Stimulated activated memory B cell treated with anti-CD40 and anti-IgM and Interleukin-4, amounts not matched to agents 10 μg/mL and 1 μg/mL and 100 μg/mL, for 72 hours (primary cell): ENCODE data around the gene CHEK2.
A peak's percentile ranks its signal among the peaks of the same experiment; 100 is the strongest.
"Not testable (repeated sequence)": the region's sequence is repeated elsewhere in the genome, so short reads cannot be mapped to it uniquely, and the experiment has no call there.

Source experiments
- ATAC-seq: fragments of 150-1000 bp; cut with Tn5 transposase; 2 replicates; pipeline ENCODE4 v1.10.0; 2021
- H3K27ac Mint-ChIP-seq: one replicate; pipeline ENCODE4 v1.8.0; 2022; ENCODE audit warnings: mild to moderate bottlenecking, mixed read lengths
- H3K27me3 Mint-ChIP-seq: one replicate; pipeline ENCODE4 v1.8.0; 2022; ENCODE audit warnings: mixed read lengths
- H3K36me3 Mint-ChIP-seq: one replicate; pipeline ENCODE4 v1.8.0; 2022; ENCODE audit warnings: mixed read lengths
- H3K4me1 Mint-ChIP-seq: one replicate; pipeline ENCODE4 v1.8.0; 2022; ENCODE audit warnings: mixed read lengths
- H3K4me3 Mint-ChIP-seq: one replicate; pipeline ENCODE4 v1.8.0; 2022; ENCODE audit warnings: mild to moderate bottlenecking, moderate library complexity, mixed read lengths
- H3K9me3 Mint-ChIP-seq: one replicate; pipeline ENCODE4 v1.8.0; 2022; ENCODE audit warnings: mixed read lengths

Gene CHEK2

DNA sequence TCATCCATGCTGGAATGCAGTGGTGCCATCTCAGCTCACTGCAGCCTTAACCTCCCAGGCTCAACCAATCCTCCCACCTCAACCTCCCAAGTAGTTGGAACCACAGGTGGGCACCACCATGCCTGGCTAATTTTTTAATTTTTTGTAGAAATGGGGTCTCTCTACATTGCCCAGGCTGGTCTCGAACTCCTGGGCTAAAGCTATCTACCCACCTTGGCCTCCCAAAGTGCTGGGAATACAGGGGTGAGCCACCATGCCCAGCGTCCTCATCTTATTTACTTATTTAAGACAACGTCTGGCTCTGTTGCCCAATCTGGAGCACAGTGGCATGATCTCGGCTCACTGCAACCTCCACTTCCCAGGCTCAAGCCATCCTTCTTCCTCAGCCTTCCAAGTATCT, 20.4 kb upstream of the CHEK2 start:
- H3K4me1 Mint-ChIP-seq: peaks cover 22% of the 10 kb centered on the region
- H3K27ac Mint-ChIP-seq, ATAC-seq, H3K27me3 Mint-ChIP-seq, H3K4me3 Mint-ChIP-seq, H3K9me3 Mint-ChIP-seq, H3K36me3 Mint-ChIP-seq: not testable (repeated sequence)

DNA sequence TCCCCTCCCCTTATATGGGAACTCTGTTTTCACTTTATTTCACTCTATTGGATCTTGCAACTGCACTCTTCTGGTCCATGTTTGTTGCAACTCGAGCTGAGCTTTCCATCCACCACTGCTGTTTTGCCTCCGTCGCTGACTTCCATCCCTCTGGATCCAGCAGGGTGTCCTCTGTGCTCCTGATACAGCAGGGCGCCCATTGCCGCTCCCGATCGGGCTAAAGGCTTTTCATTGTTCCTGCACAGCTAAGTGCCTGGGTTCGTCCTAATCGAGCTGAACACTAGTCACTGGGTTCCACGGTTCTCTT, 19.8 kb upstream of the CHEK2 start:
- no peaks in the 10 kb centered on the region for H3K9me3 Mint-ChIP-seq

DNA sequence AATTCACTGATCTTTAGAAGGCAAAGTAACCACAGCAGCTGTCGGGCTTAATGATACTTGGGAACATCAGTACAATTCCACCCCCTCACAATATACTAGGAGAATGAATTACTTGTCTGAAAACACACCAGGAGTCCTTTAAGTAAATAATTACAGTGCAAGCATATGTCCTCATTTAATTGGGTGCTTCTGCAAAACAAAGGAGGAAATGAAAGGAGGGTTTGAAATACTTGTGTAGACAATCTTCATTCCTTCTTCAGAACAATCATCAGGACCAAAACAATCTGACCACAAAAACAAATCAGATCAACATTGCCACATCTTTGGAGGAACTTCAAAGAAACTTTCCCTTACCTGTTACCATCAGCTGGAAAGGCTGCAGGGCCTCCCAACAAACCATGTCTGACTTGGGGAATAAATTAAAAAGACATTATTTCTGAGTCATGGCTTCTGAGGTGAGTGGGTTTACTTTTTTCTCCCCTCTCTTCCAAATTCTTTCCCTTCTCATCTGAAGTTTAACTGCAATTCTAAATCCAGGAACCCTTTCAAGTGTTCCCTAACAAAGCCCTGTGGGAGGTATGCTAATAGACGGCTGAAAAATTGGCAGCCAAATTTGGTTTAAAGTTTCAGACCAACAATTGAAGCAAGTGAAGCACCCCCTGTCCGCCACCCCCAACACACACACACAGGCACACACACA, 18.4 kb upstream of the CHEK2 start:
- Mint-ChIP-seq H3K36me3 (peaks cover 13% of the 10 kb centered on the region), H3K4me3 (peak overlapping the region; percentile 33), H3K9me3 (no peaks in the 10 kb centered on the region), H3K4me1 (peaks cover 22% of the 10 kb centered on the region), H3K27me3 (no peaks in the 10 kb centered on the region), H3K27ac (peak overlapping the region; percentile 72)
- peak; percentile 45 for ATAC-seq

More for the DNA sequence above, 19.8 kb upstream of the CHEK2 start:
- H3K4me3 Mint-ChIP-seq: peak overlapping the region; percentile 39
- ATAC-seq: no peak
- H3K36me3 Mint-ChIP-seq: peaks cover 6% of the 10 kb centered on the region
- H3K27ac Mint-ChIP-seq: peak overlapping the region; percentile 72
- peaks cover 22% of the 10 kb centered on the region for H3K4me1 Mint-ChIP-seq
- H3K27me3 Mint-ChIP-seq: no peaks in the 10 kb centered on the region

DNA sequence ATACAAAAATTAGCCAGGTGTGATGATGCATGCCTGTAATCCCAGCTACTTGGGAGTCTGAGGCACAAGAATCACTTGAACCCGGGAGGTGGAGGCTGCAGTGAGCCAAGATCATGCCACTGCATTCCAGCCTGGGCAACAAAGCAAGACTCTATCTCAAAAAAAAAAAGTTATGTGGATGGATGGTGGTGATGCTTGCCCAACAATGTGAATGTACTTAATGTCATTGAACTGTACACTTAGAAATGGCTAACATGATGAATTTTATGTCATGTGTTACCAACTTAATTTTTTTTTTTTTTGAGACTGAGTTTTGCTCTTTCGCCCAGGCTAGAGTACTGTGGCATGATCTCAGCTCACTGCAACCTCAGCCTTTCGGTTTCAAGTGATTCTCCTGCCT, 12.9 kb upstream of the CHEK2 start:
- not testable (repeated sequence) for H3K27me3 Mint-ChIP-seq, ATAC-seq, H3K4me1 Mint-ChIP-seq, H3K9me3 Mint-ChIP-seq, H3K27ac Mint-ChIP-seq, H3K4me3 Mint-ChIP-seq
- H3K36me3 Mint-ChIP-seq: peaks cover 32% of the 10 kb centered on the region

DNA sequence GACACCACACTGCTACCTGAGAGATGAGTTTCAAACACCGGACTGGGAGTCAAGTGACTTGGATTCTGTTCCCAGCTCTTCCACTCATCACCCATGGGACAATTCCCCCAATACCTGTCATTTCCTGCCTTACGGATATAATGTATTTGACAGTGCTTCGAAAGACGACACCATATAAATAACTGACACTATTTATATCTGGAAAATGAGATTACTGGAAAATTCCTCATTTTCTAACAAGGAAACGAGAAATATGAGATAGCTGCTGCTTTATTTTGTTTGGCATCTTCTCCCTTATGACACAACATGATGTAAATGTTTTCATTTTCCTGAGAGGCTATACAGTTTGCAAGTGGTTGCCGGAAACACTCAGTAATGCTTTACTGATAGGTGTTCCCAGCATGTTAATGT, 8.9 kb upstream of the CHEK2 start:
- H3K9me3 Mint-ChIP-seq: no peaks in the 10 kb centered on the region
- H3K27me3 Mint-ChIP-seq: no peaks in the 10 kb centered on the region
- peaks cover 10% of the 10 kb centered on the region for H3K4me1 Mint-ChIP-seq
- no peak for ATAC-seq
- H3K36me3 Mint-ChIP-seq: peaks cover 52% of the 10 kb centered on the region
- no peak overlapping the region for H3K4me3 Mint-ChIP-seq
- H3K27ac Mint-ChIP-seq: no peak overlapping the region

DNA sequence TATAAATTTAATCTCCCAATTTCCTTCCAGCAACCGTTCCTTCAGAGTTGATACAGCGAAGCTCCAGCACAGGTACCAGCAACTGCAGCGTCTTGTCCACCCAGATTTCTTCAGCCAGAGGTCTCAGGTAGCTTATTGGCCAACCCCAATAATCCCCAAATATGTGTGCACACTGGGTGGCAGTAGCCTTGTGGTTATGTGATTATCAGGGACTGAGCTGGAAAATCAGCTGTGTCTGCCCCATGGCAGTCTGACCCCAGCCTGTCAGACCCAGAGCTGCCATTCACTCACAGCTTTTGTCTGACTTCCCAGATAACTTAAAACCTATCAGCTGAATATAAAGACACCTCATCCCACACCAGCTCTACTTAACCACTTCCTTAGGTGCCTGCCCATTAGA, 2.2 kb upstream of the CHEK2 start:
- no peak overlapping the region for H3K27ac Mint-ChIP-seq
- peaks cover 31% of the 10 kb centered on the region for H3K36me3 Mint-ChIP-seq
- H3K9me3 Mint-ChIP-seq: no peaks in the 10 kb centered on the region
- no peak for ATAC-seq
- peaks cover 25% of the 10 kb centered on the region for H3K4me1 Mint-ChIP-seq
- H3K27me3 Mint-ChIP-seq: no peaks in the 10 kb centered on the region
- H3K4me3 Mint-ChIP-seq: peak overlapping the region; percentile 3

DNA sequence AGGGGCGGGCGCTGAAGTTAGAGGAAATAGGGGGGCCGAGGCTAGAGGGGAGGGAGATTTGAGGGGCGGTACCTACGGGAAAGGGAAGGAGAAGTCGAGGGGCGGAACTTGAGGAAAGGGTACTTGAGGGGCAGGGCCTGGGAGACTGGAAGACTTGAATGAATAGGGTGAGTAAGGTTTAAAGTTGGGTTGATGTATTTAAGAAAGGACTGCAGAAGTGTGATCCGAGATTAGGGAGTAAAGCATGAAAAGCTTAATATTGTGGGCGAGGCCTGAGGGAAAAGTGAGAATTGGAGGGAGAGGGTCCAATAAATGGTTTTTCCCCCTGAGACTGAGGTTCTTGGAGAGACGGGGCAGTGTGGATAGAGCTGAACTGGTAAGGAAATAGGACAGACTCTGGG, 942 bp upstream of the CHEK2 start:
- Mint-ChIP-seq H3K4me3 (peak overlapping the region; percentile 84), H3K27ac (peak overlapping the region; percentile 86), H3K9me3 (no peaks in the 10 kb centered on the region), H3K36me3 (peaks cover 20% of the 10 kb centered on the region), H3K27me3 (no peaks in the 10 kb centered on the region), H3K4me1 (peaks cover 24% of the 10 kb centered on the region)
- no peak for ATAC-seq

DNA sequence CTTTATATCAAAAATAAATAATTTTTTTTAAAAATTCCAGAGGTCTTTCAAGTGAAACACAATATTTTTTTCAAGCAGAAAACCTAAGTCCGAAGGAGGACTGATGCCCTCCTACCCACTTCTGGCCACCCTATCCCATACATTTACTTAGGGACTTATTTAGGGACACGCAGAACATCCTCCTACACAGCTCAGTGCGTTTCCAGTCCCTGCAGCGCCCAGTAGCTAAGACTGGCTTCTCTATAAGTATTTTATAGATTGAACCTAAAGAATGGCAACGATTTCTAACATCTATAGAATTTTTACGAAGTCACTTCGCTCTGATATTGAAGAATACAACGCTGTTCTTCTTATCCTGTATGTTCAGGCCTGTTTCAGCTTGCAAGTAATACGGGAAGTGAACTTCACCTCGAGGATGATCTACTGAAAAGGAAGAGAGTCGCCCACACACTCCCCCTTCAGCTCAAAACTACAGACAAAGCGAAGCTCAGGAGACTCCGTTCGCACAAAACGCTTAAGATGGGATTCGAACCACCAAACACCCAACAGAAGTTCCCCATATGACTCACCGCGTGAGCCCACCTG, 328 bp downstream of the CHEK2 start:
- peaks cover 12% of the 10 kb centered on the region for H3K36me3 Mint-ChIP-seq
- H3K4me1 Mint-ChIP-seq: peaks cover 24% of the 10 kb centered on the region
- no peaks in the 10 kb centered on the region for H3K27me3 Mint-ChIP-seq
- no peak for ATAC-seq
- H3K4me3 Mint-ChIP-seq: peak overlapping the region; percentile 84
- peak overlapping the region; percentile 86 for H3K27ac Mint-ChIP-seq
- H3K9me3 Mint-ChIP-seq: no peaks in the 10 kb centered on the region

DNA sequence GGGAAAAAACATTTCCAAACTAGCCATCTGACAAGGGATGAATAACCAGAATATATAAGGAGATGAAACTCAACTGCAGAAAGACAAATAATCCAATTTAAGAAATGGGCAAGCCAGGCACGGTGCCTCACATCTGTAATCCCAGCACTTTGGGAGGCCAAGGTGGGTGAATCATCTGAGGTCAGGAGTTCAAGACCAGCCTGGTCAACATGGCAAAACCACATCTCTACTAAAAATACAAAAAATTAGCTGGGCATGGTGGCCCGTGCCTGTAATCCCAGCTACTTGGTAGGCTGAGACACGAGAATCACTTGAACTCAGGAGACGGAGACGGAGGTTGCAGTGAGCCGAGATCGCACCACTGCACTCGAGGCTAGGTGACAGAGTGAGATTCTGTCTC, 2.7 kb downstream of the CHEK2 start:
- not testable (repeated sequence) for H3K27ac Mint-ChIP-seq, H3K36me3 Mint-ChIP-seq, H3K9me3 Mint-ChIP-seq, H3K4me3 Mint-ChIP-seq, H3K27me3 Mint-ChIP-seq, ATAC-seq
- H3K4me1 Mint-ChIP-seq: peaks cover 24% of the 10 kb centered on the region

DNA sequence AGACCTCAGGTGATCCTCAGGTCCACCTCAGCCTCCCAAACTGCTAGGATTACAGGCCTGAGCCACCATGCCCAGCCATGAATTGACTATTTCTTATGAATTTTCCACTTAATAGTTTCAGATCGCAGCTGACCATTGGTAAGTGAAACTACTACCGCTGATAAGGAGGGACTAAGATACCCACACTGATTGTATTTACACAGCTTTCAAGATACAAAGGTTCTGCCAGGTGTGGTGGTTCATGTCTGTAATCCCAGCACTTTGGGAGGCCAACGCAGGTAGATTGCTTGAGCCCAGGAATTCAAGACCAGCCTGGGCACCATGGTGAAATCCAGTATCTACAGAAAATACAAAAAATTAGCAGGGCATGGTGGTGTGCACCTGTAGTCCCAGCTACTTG, 3.9 kb downstream of the CHEK2 start:
- H3K27me3 Mint-ChIP-seq: no peaks in the 10 kb centered on the region
- H3K4me3 Mint-ChIP-seq: no peak overlapping the region
- ATAC-seq: no peak
- H3K36me3 Mint-ChIP-seq: peaks cover 15% of the 10 kb centered on the region
- no peaks in the 10 kb centered on the region for H3K9me3 Mint-ChIP-seq
- H3K4me1 Mint-ChIP-seq: peaks cover 13% of the 10 kb centered on the region
- no peak overlapping the region for H3K27ac Mint-ChIP-seq

DNA sequence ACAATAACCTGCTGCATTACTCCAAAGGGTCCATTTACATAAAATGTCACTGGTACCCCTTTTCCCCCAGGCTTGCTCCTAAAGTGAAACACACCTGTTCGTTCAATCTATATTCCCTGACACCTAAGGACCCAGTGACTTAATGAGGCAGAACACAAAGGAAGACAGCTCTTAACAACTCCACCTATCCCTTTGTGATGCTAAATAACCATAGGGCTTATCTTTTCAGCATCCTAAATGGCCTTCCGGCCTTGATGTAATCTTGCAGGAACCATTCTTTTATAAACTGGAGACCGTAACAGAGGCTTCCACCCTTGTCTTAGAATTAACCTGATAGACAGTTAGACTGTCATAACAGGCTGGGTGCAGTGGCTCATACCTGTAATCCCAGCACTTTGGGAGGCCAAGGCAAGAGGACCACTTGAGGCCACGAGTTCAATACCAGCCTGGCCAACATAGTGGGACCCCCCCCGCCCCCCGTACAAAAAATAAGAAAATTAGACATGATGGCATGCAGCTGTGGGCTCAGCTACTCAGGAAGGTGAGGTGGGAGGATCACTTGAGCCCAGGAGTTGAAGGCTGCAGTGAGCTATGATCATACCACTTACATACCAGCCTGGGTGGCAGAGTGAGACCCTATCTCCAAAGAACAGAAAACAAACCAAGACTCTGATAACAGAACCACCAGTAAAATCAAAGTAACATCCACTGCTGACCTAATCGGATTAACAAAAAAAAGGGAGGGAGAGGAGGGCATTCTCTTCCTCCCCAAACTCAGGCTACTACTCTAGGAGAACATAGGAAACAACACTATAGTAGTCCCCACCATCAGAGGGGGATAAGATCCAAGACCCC, 5.1 kb downstream of the CHEK2 start:
- Mint-ChIP-seq H3K27me3 (no peaks in the 10 kb centered on the region), H3K4me3 (no peak overlapping the region), H3K36me3 (peaks cover 15% of the 10 kb centered on the region), H3K4me1 (peaks cover 7% of the 10 kb centered on the region), H3K9me3 (no peaks in the 10 kb centered on the region), H3K27ac (no peak overlapping the region)
- no peak for ATAC-seq

DNA sequence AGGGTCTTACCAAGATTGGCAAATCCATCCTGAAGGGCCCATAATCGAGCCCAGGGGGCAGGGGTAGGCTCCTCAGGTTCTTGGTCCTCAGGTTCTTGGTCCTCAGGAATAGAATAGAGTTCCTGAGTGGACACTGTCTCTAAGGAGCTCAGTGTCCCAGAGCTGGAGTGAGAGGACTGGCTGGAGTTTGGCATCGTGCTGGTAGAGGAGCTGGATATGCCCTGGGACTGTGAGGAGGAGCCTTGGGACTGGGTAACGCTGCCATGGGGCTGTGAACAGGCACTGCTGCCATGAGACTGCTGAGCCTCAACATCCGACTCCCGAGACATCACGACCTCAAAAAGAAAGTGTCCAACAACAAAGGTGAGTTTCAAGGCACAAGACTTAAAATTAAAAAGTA, 7.2 kb downstream of the CHEK2 start:
- ATAC-seq: no peak
- no peak overlapping the region for H3K4me3 Mint-ChIP-seq
- H3K36me3 Mint-ChIP-seq: peaks cover 21% of the 10 kb centered on the region
- H3K27me3 Mint-ChIP-seq: no peaks in the 10 kb centered on the region
- peaks cover 6% of the 10 kb centered on the region for H3K4me1 Mint-ChIP-seq
- no peak overlapping the region for H3K27ac Mint-ChIP-seq
- H3K9me3 Mint-ChIP-seq: no peaks in the 10 kb centered on the region

DNA sequence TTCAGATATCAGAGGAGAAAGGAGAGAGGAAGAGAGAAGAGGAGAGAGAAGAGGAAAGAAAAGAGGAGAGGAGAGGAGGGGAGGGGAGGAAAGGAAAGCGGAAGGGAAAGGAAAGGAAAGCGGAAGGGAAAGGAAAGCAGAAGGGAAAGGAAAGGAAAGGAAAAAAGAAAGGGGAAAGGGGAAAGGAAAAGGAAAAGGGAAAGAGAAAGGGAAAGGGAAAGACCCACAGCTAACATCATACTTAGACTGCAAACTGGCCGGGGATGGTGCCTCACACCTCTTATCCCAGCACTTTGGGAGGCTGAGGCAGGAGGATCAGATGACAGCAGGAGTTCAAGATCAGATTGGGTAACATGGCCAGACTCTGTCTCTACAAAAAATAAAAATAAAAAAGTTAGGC, 11.4 kb downstream of the CHEK2 start:
- Mint-ChIP-seq H3K36me3 (peaks cover 46% of the 10 kb centered on the region), H3K27me3 (no peaks in the 10 kb centered on the region), H3K9me3 (no peaks in the 10 kb centered on the region), H3K4me3 (no peak overlapping the region), H3K27ac (peak overlapping the region; percentile 45), H3K4me1 (peaks cover 17% of the 10 kb centered on the region)
- no peak for ATAC-seq

DNA sequence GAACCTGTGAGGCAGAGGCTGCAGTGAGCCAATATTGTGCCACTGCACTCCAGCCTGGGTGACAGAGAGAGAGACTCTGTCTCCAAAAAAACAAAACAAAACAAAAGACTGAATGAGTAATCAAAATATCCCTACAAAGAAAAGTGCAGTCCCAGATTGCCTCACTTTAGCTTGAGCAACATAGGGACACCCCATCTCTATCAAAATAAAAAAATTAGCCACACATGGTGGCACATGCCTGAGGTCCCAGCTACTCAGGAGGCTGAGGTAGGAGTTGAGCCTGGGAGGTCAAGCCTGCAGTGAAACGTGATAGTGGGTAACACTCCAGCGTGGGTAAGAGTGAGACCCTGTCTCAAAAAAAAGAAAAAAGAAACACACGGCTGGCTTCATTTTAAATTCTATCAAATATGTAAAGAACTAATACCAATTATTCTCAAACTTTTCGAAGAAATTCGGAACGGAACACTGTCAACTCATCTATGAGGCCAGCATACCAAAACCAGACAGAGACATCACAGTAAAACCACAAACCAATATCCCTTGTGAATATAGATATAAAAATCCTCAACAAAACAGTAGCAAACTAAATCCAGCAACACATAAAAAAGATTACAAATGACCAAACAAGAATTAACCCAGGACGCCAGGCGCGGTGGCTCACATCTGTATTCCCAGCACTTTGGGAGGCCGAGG, 12.9 kb downstream of the CHEK2 start:
- Mint-ChIP-seq H3K4me3 (no peak overlapping the region), H3K27ac (no peak overlapping the region), H3K27me3 (no peaks in the 10 kb centered on the region)

DNA sequence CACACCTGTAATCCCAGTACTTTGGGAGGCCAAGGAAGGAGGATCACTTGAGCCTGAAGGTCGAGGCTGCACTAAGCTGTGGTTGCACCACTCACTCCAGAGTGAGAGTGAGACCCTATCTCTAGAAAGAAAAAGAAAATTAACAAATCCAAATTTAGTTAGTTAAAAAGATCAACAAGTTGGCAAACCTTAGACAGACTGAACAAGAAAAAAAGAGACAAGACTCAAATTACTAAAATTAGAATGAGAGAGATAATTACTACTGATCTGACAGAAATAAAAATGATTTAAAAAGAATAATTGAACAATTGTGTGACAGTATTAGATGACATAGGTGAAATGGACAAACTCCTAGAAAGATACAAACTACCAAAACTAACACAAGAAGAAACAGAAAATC, 13.6 kb downstream of the CHEK2 start:
- H3K4me1 Mint-ChIP-seq: peaks cover 17% of the 10 kb centered on the region
- H3K9me3 Mint-ChIP-seq: no peaks in the 10 kb centered on the region
- peaks cover 49% of the 10 kb centered on the region for H3K36me3 Mint-ChIP-seq
- no peaks in the 10 kb centered on the region for H3K27me3 Mint-ChIP-seq
- no peak overlapping the region for H3K27ac Mint-ChIP-seq
- no peak for ATAC-seq
- no peak overlapping the region for H3K4me3 Mint-ChIP-seq

More for the DNA sequence above, 12.9 kb downstream of the CHEK2 start:
- peaks cover 17% of the 10 kb centered on the region for H3K4me1 Mint-ChIP-seq
- H3K9me3 Mint-ChIP-seq: no peaks in the 10 kb centered on the region
- peaks cover 49% of the 10 kb centered on the region for H3K36me3 Mint-ChIP-seq
- ATAC-seq: no peak
